ENCODE measurements around the gene H1-8. TPM values are rescaled to one million over a fixed set of nuclear protein-coding genes. Genes with fewer than 3 reads are reported as not detected.
A peak's percentile ranks its signal among the peaks of the same experiment; 100 is the strongest.

The H1-8 gene
- total RNA-seq, 4 donors from 2014 or later, result not detected

GRCh38 chr3:129587566-129588210, 44.7 kb downstream of the H1-8 start:
- 89% methylated on average over 6 of the region's 10 CpGs for WGBS
- H3K27me3 ChIP-seq, result no peaks in the 10 kb centered on the region
- peak overlapping the region in 3 of 4 donors; percentile 30 to 45 (median 39) for H3K27ac ChIP-seq (replicated peaks in 1 of 4)
- TF ChIP-seq POLR2AphosphoS5 (IDR thresholded peaks at IDR 0.05), result no peak
- TF ChIP-seq EP300 (IDR thresholded peaks at IDR 0.05), result no peak
- no peak for TF ChIP-seq CTCF (IDR thresholded peaks at IDR 0.05)
- TF ChIP-seq POLR2A (IDR thresholded peaks at IDR 0.05; ENCODE audit: low read depth), result no peak
- H3K4me3 ChIP-seq, result no peak overlapping the region
- H3K9me3 ChIP-seq, result no peaks in the 10 kb centered on the region
- H3K36me3 ChIP-seq, result peaks cover 0 to 58% (median 40%) of the 10 kb centered on the region in 4 donors
- DNase-seq (ENCODE audit: extremely low spot score), result no peak
- intact Hi-C loops (cut with DNase I), result no loop called here
- H3K4me1 ChIP-seq, result peaks cover 44 to 74% (median 54%) of the 10 kb centered on the region in 4 donors

GRCh38 chr3:129590215-129590614, 47.2 kb downstream of the H1-8 start:
- 67% methylated on average over 8 of the region's 8 CpGs for WGBS
- H3K9me3 ChIP-seq, result no peaks in the 10 kb centered on the region
- no peak for DNase-seq (ENCODE audit: extremely low spot score)
- H3K4me3 ChIP-seq, result no peak overlapping the region
- H3K36me3 ChIP-seq, result peaks cover 0 to 32% (median 21%) of the 10 kb centered on the region in 4 donors
- peak overlapping the region in 2 of 4 donors; percentile 5 to 18 for H3K27ac ChIP-seq (replicated peaks in 1 of 4)
- no peaks in the 10 kb centered on the region for H3K27me3 ChIP-seq
- intact Hi-C loops (cut with DNase I), result no loop called here
- no peak for TF ChIP-seq POLR2A (IDR thresholded peaks at IDR 0.05; ENCODE audit: low read depth)
- no peak for TF ChIP-seq POLR2AphosphoS5 (IDR thresholded peaks at IDR 0.05)
- no peak for TF ChIP-seq EP300 (IDR thresholded peaks at IDR 0.05)
- TF ChIP-seq CTCF (IDR thresholded peaks at IDR 0.05), result no peak
- peaks cover 68 to 96% (median 78%) of the 10 kb centered on the region in 4 donors for H3K4me1 ChIP-seq

- intact Hi-C loops (cut with DNase I), result no loop called here
- TF ChIP-seq POLR2A (IDR thresholded peaks at IDR 0.05; ENCODE audit: low read depth), result no peak
- TF ChIP-seq EP300 (IDR thresholded peaks at IDR 0.05), result no peak
- no peak for TF ChIP-seq POLR2AphosphoS5 (IDR thresholded peaks at IDR 0.05)
Observed at GRCh38 chr3:129591932-129592331, 49.0 kb downstream of the H1-8 start.

GRCh38 chr3:129592381-129593131, 49.6 kb downstream of the H1-8 start:
- Histone ChIP-seq H3K27me3 (no peaks in the 10 kb centered on the region), H3K27ac (replicated peaks in 1 of 4) (peak overlapping the region; percentile 72 to 83 (median 78)), H3K36me3 (peaks cover 0 to 14% (median 6%) of the 10 kb centered on the region in 4 donors), H3K9me3 (no peaks in the 10 kb centered on the region), H3K4me3 (peak overlapping the region; percentile 15 to 32 (median 18)), H3K4me1 (peaks cover 81 to 100% (median 90%) of the 10 kb centered on the region in 4 donors)
- WGBS, result 54% methylated on average over 24 of the region's 26 CpGs
- DNase-seq (ENCODE audit: extremely low spot score), result no peak
- intact Hi-C loops (cut with DNase I), result no loop called here
- no peak for TF ChIP-seq POLR2A (IDR thresholded peaks at IDR 0.05; ENCODE audit: low read depth)
- peak; percentile 43 to 59 for TF ChIP-seq POLR2AphosphoS5 (IDR thresholded peaks at IDR 0.05)
- TF ChIP-seq EP300 (IDR thresholded peaks at IDR 0.05), result peak; percentile 10

More at GRCh38 chr3:129591932-129592331, 49.0 kb downstream of the H1-8 start:
- Histone ChIP-seq H3K4me3 (peak overlapping the region in 2 of 4 donors; percentile 9 to 18), H3K4me1 (peaks cover 78 to 100% (median 90%) of the 10 kb centered on the region in 4 donors), H3K27ac (replicated peaks in 1 of 4) (peak overlapping the region; percentile 72 to 83 (median 78)), H3K27me3 (no peaks in the 10 kb centered on the region), H3K36me3 (peaks cover 0 to 15% (median 7%) of the 10 kb centered on the region in 4 donors), H3K9me3 (no peaks in the 10 kb centered on the region)
- WGBS, result 78% methylated on average over 8 of the region's 8 CpGs
- DNase-seq (ENCODE audit: extremely low spot score), result no peak

- H3K4me1 ChIP-seq, result peaks cover 82 to 100% (median 90%) of the 10 kb centered on the region in 4 donors
- intact Hi-C loops (cut with DNase I), result no loop called here
- no peaks in the 10 kb centered on the region for H3K27me3 ChIP-seq
- DNase-seq (ENCODE audit: extremely low spot score), result no peak
- peaks cover 0 to 10% (median 3%) of the 10 kb centered on the region in 4 donors for H3K36me3 ChIP-seq
- peak overlapping the region in 3 of 4 donors; percentile 15 to 21 (median 18) for H3K4me3 ChIP-seq
- peak overlapping the region; percentile 72 to 83 (median 78) for H3K27ac ChIP-seq (replicated peaks in 1 of 4)
- 74% methylated on average over 8 of the region's 8 CpGs for WGBS
- no peak for TF ChIP-seq EP300 (IDR thresholded peaks at IDR 0.05)
- TF ChIP-seq POLR2A (IDR thresholded peaks at IDR 0.05; ENCODE audit: low read depth), result no peak
- no peak for TF ChIP-seq CTCF (IDR thresholded peaks at IDR 0.05)
- no peak for TF ChIP-seq POLR2AphosphoS5 (IDR thresholded peaks at IDR 0.05)
- no peaks in the 10 kb centered on the region for H3K9me3 ChIP-seq
Observed at GRCh38 chr3:129593230-129593594, 50.2 kb downstream of the H1-8 start.
